Activated CD4-positive, alpha-beta T cell treated with anti-CD3 and anti-CD28 coated beads for 48 hours (primary cell): ENCODE data around the gene KIF14.
"Not testable (repeated sequence)": the region's sequence is repeated elsewhere in the genome, so short reads cannot be mapped to it uniquely, and the experiment has no call there.

Source experiments
- DNase-seq: peaks from one replicate; pipeline ENCODE4 v3.0.0-alpha.2; 2020

KIF14 gene

GRCh38 chr1:200542162-200542561 lies 78.4 kb downstream of the KIF14 start:
- no peak for DNase-seq

- no peak for DNase-seq
These were observed 80.3 kb downstream of the KIF14 start for GRCh38 chr1:200540281-200540680.

GRCh38 chr1:200538179-200538578 lies 82.4 kb downstream of the KIF14 start:
- no peak for DNase-seq

- DNase-seq: peak; percentile 35
These were observed 84.9 kb downstream of the KIF14 start for GRCh38 chr1:200535605-200536004.

GRCh38 chr1:200530623-200531261 lies 89.8 kb downstream of the KIF14 start:
- peak; percentile 26 for DNase-seq

GRCh38 chr1:200528858-200529606 lies 91.5 kb downstream of the KIF14 start:
- DNase-seq: no peak

GRCh38 chr1:200527670-200528069 lies 92.9 kb downstream of the KIF14 start:
- DNase-seq: no peak

- DNase-seq: no peak
These were observed 93.6 kb downstream of the KIF14 start for GRCh38 chr1:200526709-200527612.

- no peak for DNase-seq
These were observed 95.2 kb downstream of the KIF14 start for GRCh38 chr1:200525090-200525987.

- not testable (repeated sequence) for DNase-seq
These were observed 96.0 kb downstream of the KIF14 start for GRCh38 chr1:200524551-200524950.

- DNase-seq: no peak
These were observed 96.5 kb downstream of the KIF14 start for GRCh38 chr1:200524092-200524491.

GRCh38 chr1:200520735-200521134 lies 99.8 kb downstream of the KIF14 start:
- DNase-seq: no peak

- DNase-seq: no peak
These were observed 102.0 kb downstream of the KIF14 start for GRCh38 chr1:200518524-200518923.

- no peak for DNase-seq
These were observed 108.4 kb downstream of the KIF14 start for GRCh38 chr1:200512191-200512590.

- peak; percentile 76 for DNase-seq
These were observed 110.3 kb downstream of the KIF14 start for GRCh38 chr1:200510228-200510623.

- DNase-seq: no peak
These were observed 114.1 kb downstream of the KIF14 start for GRCh38 chr1:200506471-200506870.

- no peak for DNase-seq
These were observed 115.3 kb downstream of the KIF14 start for GRCh38 chr1:200505257-200505656.
